Neuronal stem cell (in vitro differentiated cells): ENCODE results near the gene KRT3.
A peak's percentile ranks its signal among the peaks of the same experiment; 100 is the strongest.

Experiments
- DNase-seq: peaks from one replicate; pipeline ENCODE4 v3.0.0-alpha.2; 2013; ENCODE audit warnings: low spot score
- H2AFZ ChIP-seq: one replicate; pipeline ENCODE4 v1.6.1; 2013; ENCODE audit warnings: mild to moderate bottlenecking, low read length, inconsistent platforms
- H2AK5ac ChIP-seq: 2 replicates; pipeline ENCODE4 v1.6.1; 2013; ENCODE audit warnings: low read depth, mild to moderate bottlenecking, inconsistent platforms, low read length, moderate library complexity, mixed read lengths
- H2BK120ac ChIP-seq: 2 replicates; pipeline ENCODE4 v1.6.1; 2013; ENCODE audit warnings: low read depth, mild to moderate bottlenecking, inconsistent platforms, low read length, moderate library complexity, mixed read lengths
- H2BK12ac ChIP-seq: one replicate; pipeline ENCODE4 v1.6.1; 2013; ENCODE audit warnings: low read length, inconsistent platforms
- H2BK15ac ChIP-seq: 2 replicates; pipeline ENCODE4 v1.6.1; 2013; ENCODE audit warnings: mild to moderate bottlenecking, low read length, inconsistent platforms, mixed read lengths
- H2BK5ac ChIP-seq: one replicate; pipeline ENCODE4 v1.6.1; 2013; ENCODE audit warnings: inconsistent platforms, mild to moderate bottlenecking, low read length, moderate library complexity
- H3K14ac ChIP-seq: one replicate; pipeline ENCODE4 v1.6.1; 2013; ENCODE audit warnings: low read length, inconsistent platforms
- H3K18ac ChIP-seq: 2 replicates; pipeline ENCODE4 v1.6.1; 2013; ENCODE audit warnings: low read length, inconsistent platforms
- H3K23ac ChIP-seq: 2 replicates; pipeline ENCODE4 v1.6.1; 2013; ENCODE audit warnings: low read depth, mild to moderate bottlenecking, mixed read lengths, low read length, inconsistent platforms; ENCODE audit not compliant: poor library complexity
- H3K27ac ChIP-seq: replicated peaks from 3 replicates; pipeline ENCODE4 v1.5.1; 2013; ENCODE audit warnings: low read length, inconsistent platforms
- H3K27me3 ChIP-seq, 3 experiments: 2 replicates each; pipeline ENCODE4 v1.6.1; 2013; ENCODE audit warnings: low read length in 3 of 3, mild to moderate bottlenecking in 2 of 3, inconsistent platforms in 1 of 3, low read depth in 1 of 3, mixed read lengths in 1 of 3, moderate library complexity in 1 of 3; ENCODE audit not compliant: control insufficient read depth in 3 of 3, insufficient read depth in 3 of 3
- H3K36me3 ChIP-seq, 2 donors: replicated peaks in 1 of 2; 2 replicates each; pipeline ENCODE4 v1.6.1; 2013; ENCODE audit warnings: low read length in 2 of 2; ENCODE audit not compliant: control insufficient read depth in 2 of 2, insufficient read depth in 2 of 2
- H3K4ac ChIP-seq: 2 replicates; pipeline ENCODE4 v1.6.1; 2013; ENCODE audit warnings: inconsistent platforms, mild to moderate bottlenecking, low read length, moderate library complexity
- H3K4me1 ChIP-seq, 2 donors: 1 replicate in 1 of 2; 2 replicates in 1 of 2; pipeline ENCODE4 v1.6.1; 2013; ENCODE audit warnings: low read length in 2 of 2, low read depth in 1 of 2; ENCODE audit not compliant: control insufficient read depth in 2 of 2, insufficient read depth in 1 of 2
- H3K4me2 ChIP-seq: one replicate; pipeline ENCODE4 v1.6.1; 2013; ENCODE audit warnings: mild to moderate bottlenecking, low read length, inconsistent platforms; ENCODE audit not compliant: insufficient read depth, poor library complexity, severe bottlenecking
- H3K4me3 ChIP-seq, 2 donors: 2 replicates each; pipeline ENCODE4 v1.5.1; 2013; ENCODE audit warnings: low read length in 2 of 2, mild to moderate bottlenecking in 2 of 2, inconsistent platforms in 1 of 2, moderate library complexity in 1 of 2
- H3K79me1 ChIP-seq: one replicate; pipeline ENCODE4 v1.6.1; 2013; ENCODE audit warnings: low read depth, mild to moderate bottlenecking, inconsistent platforms, low read length, moderate library complexity
- H3K9ac ChIP-seq: one replicate; pipeline ENCODE4 v1.6.1; 2013; ENCODE audit warnings: mild to moderate bottlenecking, low read depth, low read length, inconsistent platforms; ENCODE audit not compliant: poor library complexity
- H3K9me3 ChIP-seq, 2 donors: replicated peaks in 1 of 2; 2 replicates each; pipeline versions ENCODE3 to v1.6.1; 2013; ENCODE audit warnings: low read length in 2 of 2, mild to moderate bottlenecking in 2 of 2, inconsistent platforms in 1 of 2, low read depth in 1 of 2, mixed read lengths in 1 of 2, moderate library complexity in 1 of 2; ENCODE audit not compliant: control insufficient read depth in 2 of 2, insufficient read depth in 1 of 2
- H4K8ac ChIP-seq: one replicate; pipeline ENCODE4 v1.6.1; 2013; ENCODE audit warnings: low read depth, mild to moderate bottlenecking, inconsistent platforms, low read length, moderate library complexity
- H4K91ac ChIP-seq: one replicate; pipeline ENCODE4 v1.6.1; 2013; ENCODE audit warnings: low read length, low read depth, mild to moderate bottlenecking, inconsistent platforms; ENCODE audit not compliant: poor library complexity
- WGBS, 2 donors: extraction: QIAGEN DNeasy Blood & Tissue Kit; methylation state at CpG; one replicate each; pipeline ENCODE4 v1.1.7; 2013; ENCODE audit warnings: missing lambda C conversion rate in 2 of 2, mixed read lengths in 1 of 2; ENCODE audit not compliant: insufficient read length in 2 of 2, insufficient replicate concordance in 1 of 2; ENCODE audit errors: extremely low coverage in 2 of 2; 5-methylcytosine and 5-hydroxymethylcytosine counted together

Gene KRT3

GRCh38 chr12:52774629-52775250 lies 21.2 kb downstream of the KRT3 start:
- H2BK15ac ChIP-seq = no peak overlapping the region
- H2AK5ac ChIP-seq = no peak overlapping the region
- no CpG with 5 or more reads among the region's 8 CpGs for WGBS, 2 donors
- no peak overlapping the region for H3K4me3 ChIP-seq
- no peak overlapping the region for H3K4me2 ChIP-seq
- no peak overlapping the region for H2BK12ac ChIP-seq
- no peak overlapping the region for H3K14ac ChIP-seq
- no peak overlapping the region for H2AFZ ChIP-seq
- H3K9me3 ChIP-seq = peaks cover 0 to 2% of the 10 kb centered on the region in 2 donors
- H3K79me1 ChIP-seq = no peaks in the 10 kb centered on the region
- H3K36me3 ChIP-seq = no peaks in the 10 kb centered on the region
- no peak overlapping the region for H2BK120ac ChIP-seq
- no peak overlapping the region for H3K9ac ChIP-seq
- no peak overlapping the region for H3K18ac ChIP-seq
- H3K27ac ChIP-seq = no peak overlapping the region
- DNase-seq = no peak
- H4K8ac ChIP-seq = no peak overlapping the region
- no peak overlapping the region for H3K4ac ChIP-seq
- H3K27me3 ChIP-seq = peaks cover 0 to 7% (median 0%) of the 10 kb centered on the region in 3 experiments
- no peak overlapping the region for H3K23ac ChIP-seq
- no peak overlapping the region for H4K91ac ChIP-seq
- peaks cover 0 to 3% of the 10 kb centered on the region in 2 donors for H3K4me1 ChIP-seq
- H2BK5ac ChIP-seq = no peak overlapping the region

GRCh38 chr12:52772772-52773171 lies 23.1 kb downstream of the KRT3 start:
- H3K9me3 ChIP-seq = peaks cover 0 to 2% of the 10 kb centered on the region in 2 donors
- WGBS, 2 donors = no CpG with 5 or more reads among the region's 3 CpGs
- H3K79me1 ChIP-seq = no peaks in the 10 kb centered on the region
- no peak for DNase-seq
- peaks cover 0 to 3% of the 10 kb centered on the region in 2 donors for H3K4me1 ChIP-seq
- no peak overlapping the region for H2BK5ac ChIP-seq
- H3K4me3 ChIP-seq = no peak overlapping the region
- H3K18ac ChIP-seq = no peak overlapping the region
- no peak overlapping the region for H2AK5ac ChIP-seq
- H2BK12ac ChIP-seq = no peak overlapping the region
- peaks cover 0 to 7% (median 0%) of the 10 kb centered on the region in 3 experiments for H3K27me3 ChIP-seq
- no peak overlapping the region for H2AFZ ChIP-seq
- H3K27ac ChIP-seq = no peak overlapping the region
- H3K4ac ChIP-seq = no peak overlapping the region
- no peak overlapping the region for H2BK120ac ChIP-seq
- H4K8ac ChIP-seq = no peak overlapping the region
- no peak overlapping the region for H3K9ac ChIP-seq
- H3K23ac ChIP-seq = no peak overlapping the region
- no peak overlapping the region for H2BK15ac ChIP-seq
- H3K14ac ChIP-seq = no peak overlapping the region
- no peak overlapping the region for H4K91ac ChIP-seq
- no peaks in the 10 kb centered on the region for H3K36me3 ChIP-seq
- no peak overlapping the region for H3K4me2 ChIP-seq

- Histone ChIP-seq H3K18ac (peak overlapping the region; percentile 35), H3K14ac (no peak overlapping the region), H2AFZ (no peak overlapping the region), H3K4me3 (peak overlapping the region in 1 of 2 donors; percentile 6), H4K91ac (no peak overlapping the region), H4K8ac (no peak overlapping the region), H3K4me1 (peaks cover 0 to 3% of the 10 kb centered on the region in 2 donors), H3K4me2 (no peak overlapping the region), H3K27me3 (peaks cover 0 to 7% (median 0%) of the 10 kb centered on the region in 3 experiments), H3K79me1 (no peaks in the 10 kb centered on the region), H2BK12ac (no peak overlapping the region), H3K4ac (no peak overlapping the region), H3K9me3 (peaks cover 0 to 2% of the 10 kb centered on the region in 2 donors), H3K23ac (no peak overlapping the region), H3K27ac (no peak overlapping the region), H3K36me3 (no peaks in the 10 kb centered on the region), H2BK120ac (no peak overlapping the region), H3K9ac (no peak overlapping the region), H2BK5ac (no peak overlapping the region), H2AK5ac (no peak overlapping the region), H2BK15ac (no peak overlapping the region)
- no peak for DNase-seq
- no CpG with 5 or more reads among the region's 4 CpGs for WGBS, 2 donors
These were observed 23.7 kb downstream of the KRT3 start for GRCh38 chr12:52772188-52772587.

- H2AK5ac ChIP-seq = no peak overlapping the region
- H2BK15ac ChIP-seq = no peak overlapping the region
- no peak overlapping the region for H4K91ac ChIP-seq
- no peak overlapping the region for H3K23ac ChIP-seq
- peaks cover 0 to 2% of the 10 kb centered on the region in 2 donors for H3K9me3 ChIP-seq
- H3K9ac ChIP-seq = no peak overlapping the region
- H3K36me3 ChIP-seq = no peaks in the 10 kb centered on the region
- no peak overlapping the region for H3K14ac ChIP-seq
- no peak overlapping the region for H4K8ac ChIP-seq
- peaks cover 0 to 7% (median 0%) of the 10 kb centered on the region in 3 experiments for H3K27me3 ChIP-seq
- H3K4me1 ChIP-seq = peaks cover 0 to 3% of the 10 kb centered on the region in 2 donors
- no peak overlapping the region for H3K18ac ChIP-seq
- H3K4me2 ChIP-seq = no peak overlapping the region
- no peak overlapping the region for H2AFZ ChIP-seq
- no peak overlapping the region for H2BK5ac ChIP-seq
- no peak for DNase-seq
- H3K27ac ChIP-seq = no peak overlapping the region
- H3K79me1 ChIP-seq = no peaks in the 10 kb centered on the region
- no peak overlapping the region for H2BK120ac ChIP-seq
- no peak overlapping the region for H3K4me3 ChIP-seq
- no peak overlapping the region for H3K4ac ChIP-seq
- no peak overlapping the region for H2BK12ac ChIP-seq
- no CpG with 5 or more reads among the region's 4 CpGs for WGBS, 2 donors
These were observed 24.4 kb downstream of the KRT3 start for GRCh38 chr12:52771505-52771904.
